ENCODE data around the gene TIMP2.

DNA sequence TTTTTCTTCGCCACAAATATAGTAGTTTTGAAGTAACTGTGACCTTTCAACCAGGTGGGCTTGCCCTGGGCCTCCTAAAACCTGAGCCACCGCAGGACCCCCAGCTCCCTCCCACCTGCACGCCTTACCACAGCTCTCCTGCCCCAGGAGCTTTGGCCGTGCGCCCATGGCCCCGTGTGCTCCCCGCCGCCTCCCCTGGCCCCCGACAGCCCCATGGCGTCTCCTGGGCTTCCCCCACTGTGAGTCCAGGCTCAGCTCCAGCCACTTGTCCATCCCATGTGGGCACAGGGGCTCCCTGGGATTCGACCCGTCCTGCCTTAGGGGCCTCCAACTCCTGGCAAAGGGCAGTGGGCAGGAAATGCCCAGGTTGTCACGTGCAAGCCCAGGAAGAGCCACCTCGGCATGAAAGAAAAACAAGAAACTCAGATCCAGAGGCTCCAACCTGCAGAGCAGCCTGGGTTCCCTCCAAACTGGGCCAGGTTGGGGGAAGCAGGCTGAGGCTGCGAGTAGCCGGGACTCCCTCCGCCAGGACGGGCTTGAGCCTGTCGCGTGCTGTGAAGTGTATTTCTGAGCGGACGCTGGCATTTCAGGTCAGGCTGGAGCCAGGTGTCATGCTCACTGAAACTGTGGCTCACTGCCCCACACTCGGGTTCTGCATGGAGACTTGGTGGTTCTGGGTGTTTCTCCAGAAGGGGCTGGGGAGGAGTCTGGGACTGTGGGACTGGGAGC is 48.8 kb upstream of the TIMP2 start:
- TF ChIP-seq POLR2A (IDR thresholded peaks at IDR 0.05; ENCODE audit: low read length) (no peak), GATA1 (IDR thresholded peaks at IDR 0.05; ENCODE audit: low read depth, low read length) (no peak)

Data from erythroblast (primary cell).